CMK (cell line): Measurements from ENCODE around the gene CALML6.
A peak's percentile ranks its signal among the peaks of the same experiment; 100 is the strongest.
"Not testable (repeated sequence)": the region's sequence is repeated elsewhere in the genome, so short reads cannot be mapped to it uniquely, and the experiment has no call there.

Source experiments
- DNase-seq: peaks from one replicate; pipeline ENCODE4 v3.0.0-alpha.2; 2010; ENCODE audit warnings: low read depth

The CALML6 gene, protein sequence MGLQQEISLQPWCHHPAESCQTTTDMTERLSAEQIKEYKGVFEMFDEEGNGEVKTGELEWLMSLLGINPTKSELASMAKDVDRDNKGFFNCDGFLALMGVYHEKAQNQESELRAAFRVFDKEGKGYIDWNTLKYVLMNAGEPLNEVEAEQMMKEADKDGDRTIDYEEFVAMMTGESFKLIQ

DNA sequence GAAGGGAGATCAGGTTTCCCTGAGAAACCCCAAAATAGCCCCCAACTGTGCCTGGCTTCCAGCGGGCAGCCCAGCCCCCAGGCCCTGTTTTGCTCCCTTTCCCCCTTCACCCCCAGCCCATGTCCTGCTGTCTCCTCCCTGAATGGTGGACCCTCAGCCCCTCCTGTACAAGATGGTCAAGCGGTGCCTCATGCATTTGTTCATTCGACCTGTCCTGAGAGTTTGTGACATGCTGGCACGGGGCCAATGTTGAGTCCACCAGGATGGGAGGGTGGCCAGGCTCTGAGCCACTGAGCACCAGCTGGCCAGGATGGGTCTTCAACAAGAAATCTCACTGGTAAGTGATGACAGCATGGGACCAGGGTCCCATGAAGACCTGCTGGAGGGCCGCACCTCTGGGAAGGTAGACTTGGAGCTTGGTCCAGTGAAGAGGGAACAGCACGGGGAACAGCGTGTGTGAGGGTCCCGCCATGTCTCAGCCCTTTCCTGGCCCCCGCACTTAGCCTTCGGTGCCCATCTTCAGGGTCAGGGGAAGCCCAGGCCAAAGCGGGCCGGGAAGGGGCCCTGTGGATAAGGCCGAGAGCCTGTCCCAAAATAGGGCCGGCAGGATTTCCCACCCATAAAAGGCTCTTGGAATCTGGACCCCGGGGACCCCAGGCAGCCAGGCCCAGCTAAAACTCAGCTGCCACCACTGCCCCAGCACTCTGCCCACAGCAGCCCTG lies at the start of gene CALML6:
Gene CALML6 (plus strand): TSS at position 290 of the 722 bp plus-strand sequence. CDS start 21 bp downstream, at position 311.
- DNase-seq: no peak

DNA sequence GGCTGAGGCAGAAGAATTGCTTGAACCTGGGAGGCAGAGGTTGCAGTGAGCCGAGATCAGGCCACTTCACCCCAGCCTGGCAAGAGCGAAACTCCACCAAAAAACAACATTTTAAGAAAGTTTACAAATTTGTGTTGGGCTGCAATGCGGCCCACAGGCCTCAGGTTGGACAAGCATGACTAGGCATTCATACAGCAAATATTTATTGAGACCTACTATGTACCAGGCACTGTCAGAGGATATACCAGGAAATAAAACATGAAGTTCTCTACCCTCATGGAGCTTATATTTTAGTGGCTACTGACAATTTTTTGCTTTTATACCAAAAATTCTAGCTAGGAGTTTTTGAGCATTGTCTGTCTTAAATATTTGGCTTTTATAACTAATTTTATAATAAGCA lies 47.9 kb upstream of the CALML6 start:
- no peak for DNase-seq

DNA sequence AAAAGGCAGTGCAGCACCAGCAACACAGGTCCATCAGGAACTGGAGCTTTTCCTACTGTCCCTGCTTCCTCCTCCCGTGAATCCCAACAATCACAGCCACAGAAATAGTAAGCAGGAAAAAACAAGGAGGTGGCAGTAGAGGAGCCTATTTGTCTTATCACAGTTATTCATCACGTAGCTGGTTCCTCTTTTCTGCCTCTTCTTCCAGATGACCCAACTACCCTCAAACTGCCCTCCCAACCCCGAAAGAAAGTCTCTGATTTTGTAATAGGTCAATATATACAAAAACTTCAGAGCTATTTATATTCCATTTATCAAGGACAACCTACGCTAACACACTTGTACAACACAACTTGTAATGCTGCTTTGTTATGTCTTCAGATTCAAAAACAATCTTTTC lies 45.6 kb upstream of the CALML6 start:
- DNase-seq: no peak

DNA sequence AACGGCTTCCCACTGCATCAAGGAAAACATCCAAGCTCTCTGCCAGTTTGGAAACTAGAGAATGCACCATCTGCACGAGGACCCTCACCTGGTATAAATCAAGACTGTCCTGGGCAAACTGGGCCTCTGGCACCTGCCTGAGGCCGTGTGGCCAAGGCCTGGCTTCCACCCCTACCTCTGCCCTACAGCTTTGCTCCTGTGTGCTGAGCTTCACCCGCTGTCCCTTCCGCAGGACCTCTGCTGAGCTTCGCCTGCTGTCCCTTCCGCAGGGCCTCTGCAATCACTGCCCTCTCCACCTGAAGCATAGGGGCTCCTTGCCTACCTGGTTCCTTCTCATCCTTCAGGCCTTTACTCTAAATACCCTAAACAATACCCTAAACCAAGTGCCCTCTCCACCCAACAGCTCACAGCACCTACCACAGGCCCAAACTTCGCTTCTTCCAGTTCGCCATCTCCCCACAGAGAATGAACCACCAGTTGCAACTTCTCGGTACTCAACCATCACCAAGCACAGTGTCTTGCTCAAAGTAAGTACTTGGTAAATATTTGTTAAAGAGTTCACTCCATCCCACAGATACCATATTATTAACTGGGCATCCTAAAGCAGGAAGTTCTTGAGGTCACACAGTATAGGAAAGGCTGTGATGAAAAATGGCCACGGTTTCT lies 42.6 kb upstream of the CALML6 start:
- no peak for DNase-seq

DNA sequence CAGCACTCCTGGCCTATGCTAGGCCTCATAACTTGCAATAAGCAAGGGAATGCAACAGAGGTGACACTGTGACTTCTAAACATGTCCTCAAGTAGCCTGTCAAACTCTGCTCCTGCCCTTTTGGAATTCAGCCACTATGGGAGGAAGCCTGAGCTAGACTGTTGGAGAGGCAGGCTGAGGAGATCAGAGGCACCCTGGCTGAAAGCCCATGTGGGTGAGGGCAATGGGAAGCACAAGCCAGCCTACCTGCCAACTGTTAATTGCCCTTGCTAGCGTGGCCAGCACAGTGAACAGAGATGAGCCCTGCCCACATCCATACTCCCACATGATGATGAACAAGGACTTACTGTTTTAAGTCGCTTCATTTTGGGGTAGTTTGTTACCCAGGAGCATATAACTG lies 41.9 kb upstream of the CALML6 start:
- no peak for DNase-seq

DNA sequence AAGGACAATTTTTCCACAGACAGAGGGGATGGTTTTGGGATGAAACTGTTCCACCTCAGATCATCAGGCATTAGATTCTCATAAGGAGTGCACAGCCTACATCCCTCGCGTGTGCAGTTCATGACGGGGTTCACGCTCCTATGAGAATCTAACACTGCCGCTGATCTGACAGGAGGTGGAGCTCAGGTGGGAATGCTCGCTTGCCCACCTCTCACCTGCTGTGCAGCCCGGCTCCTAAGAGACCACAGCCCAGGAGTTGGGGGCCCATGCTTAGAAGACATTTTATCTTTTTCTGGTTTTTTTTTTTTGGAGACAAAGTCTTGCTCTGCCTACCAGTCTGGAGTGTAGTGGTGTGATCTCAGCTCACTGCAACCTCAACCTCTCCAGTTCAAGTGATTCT lies 40.2 kb upstream of the CALML6 start:
- DNase-seq: no peak

DNA sequence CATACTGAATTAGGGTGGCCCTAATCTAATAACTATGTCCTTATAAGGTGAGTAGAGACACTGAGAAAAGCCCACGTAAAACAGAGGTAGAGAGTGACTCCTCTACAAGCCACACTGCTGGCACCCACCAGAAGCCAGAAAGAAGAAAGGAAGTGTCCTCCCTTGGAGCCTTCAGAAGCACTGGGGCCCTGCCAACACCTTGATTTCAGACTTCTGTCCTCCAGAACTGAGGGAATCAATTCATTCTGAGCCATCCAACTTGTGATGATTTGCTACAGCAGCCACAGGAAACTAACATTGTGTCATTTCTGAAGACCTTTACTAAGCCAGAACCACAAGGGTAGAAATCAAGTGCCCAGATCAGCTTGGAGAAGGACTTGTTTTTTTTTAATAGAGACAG lies 39.1 kb upstream of the CALML6 start:
- no peak for DNase-seq

DNA sequence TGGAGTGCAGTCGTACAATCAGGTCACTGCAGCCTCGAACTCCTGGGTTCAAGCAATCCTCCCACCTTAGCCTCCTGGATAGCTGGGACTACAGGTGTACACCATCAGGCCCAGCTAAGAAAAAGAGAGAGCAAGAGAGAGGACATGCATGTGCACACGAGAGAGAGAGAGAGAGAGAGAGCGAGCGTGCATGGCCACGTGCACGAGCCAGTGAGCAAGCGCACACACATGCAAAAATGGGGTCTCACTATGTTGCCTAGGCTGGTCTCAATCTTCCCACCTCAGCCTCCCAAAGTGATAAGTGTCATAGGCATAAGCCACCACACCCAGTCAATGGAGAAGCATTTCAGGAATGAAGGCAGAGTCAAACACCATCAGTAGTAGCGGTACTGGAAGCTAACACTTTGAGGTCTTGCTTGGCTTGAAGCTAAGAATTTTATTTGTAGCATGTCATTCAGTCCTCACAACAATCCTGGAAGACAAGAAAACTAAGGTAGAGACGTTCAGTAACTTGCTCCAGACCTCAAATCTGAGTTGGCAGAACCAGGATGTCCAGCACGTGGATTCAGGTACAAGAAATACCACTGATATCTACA lies 38.6 kb upstream of the CALML6 start:
- no peak for DNase-seq

DNA sequence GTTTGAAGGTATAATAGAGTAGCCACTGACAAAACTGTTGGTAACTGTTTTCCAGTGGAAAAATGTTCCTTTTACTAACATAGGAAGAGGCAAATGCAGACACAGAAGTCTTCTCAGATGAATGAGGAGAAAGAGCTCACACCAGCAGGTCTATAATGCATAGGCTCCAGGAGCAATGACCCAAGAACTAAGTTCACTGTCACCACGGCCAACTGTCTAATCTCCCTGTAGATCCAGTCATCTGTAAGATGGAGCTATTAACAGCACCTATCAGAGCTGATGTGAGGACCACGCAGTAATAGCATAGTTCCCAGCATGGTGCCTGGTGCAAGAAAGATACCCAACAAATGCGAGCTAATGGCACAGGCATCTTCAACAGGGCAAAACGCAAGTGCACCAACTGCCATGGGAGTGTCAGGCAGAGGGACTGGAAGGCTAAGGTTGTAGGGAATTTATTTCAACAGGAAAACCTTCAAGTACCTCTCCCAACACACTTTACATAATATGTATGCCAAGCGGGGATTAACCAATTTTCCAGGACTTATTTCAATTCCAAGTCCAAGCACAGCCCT lies 37.1 kb upstream of the CALML6 start:
- DNase-seq: no peak

DNA sequence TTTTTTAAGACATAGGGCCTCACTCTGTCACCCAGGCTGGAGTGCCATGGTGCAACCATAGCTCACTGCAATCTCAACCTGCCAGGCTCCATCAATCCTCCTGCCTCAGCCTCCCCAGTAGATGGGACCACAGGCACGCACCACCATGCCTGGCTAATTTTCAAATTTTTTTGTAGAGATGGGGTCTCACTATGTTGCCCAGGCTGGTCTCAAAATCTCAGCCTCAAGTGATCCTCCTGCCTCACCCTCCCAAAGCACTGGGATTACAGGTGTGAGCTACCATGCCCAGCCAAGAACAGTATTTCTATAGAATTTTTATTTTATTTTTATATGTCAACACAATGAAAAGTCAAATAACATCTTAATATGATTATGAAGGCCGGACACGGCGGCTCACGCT lies 35.1 kb upstream of the CALML6 start:
- DNase-seq: no peak

DNA sequence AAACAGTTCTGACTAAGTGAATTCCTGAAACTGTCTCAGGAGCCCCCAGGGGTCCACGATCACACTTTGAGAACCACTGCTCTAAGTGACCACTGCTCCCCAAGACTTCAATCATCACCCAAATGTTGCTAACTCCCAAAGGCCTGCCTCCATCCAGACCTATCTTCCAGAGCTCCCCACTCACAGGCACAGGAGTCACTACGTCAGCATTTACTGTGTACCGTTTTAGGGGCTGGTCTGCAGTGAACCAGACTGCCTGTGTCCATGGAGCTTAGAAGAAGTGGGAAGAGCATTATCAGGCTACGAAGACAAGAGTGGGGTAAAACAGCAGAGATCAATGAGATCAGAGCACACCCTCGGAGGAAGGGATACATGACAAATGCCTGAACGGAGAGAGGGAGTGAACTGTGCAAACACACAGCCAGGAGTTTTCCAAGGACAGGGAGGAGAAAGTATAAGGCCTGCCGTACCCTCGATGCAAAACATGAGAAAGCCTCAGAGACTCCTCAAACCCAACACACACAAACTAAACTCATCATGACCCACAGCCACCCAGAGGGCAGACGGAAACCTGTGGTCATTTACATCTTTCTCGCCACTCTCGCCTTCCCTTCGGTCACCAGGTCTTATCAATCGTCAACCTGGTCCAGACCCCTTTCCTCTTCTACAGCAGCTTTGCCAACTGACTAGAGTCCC lies 34.3 kb upstream of the CALML6 start:
- no peak for DNase-seq

DNA sequence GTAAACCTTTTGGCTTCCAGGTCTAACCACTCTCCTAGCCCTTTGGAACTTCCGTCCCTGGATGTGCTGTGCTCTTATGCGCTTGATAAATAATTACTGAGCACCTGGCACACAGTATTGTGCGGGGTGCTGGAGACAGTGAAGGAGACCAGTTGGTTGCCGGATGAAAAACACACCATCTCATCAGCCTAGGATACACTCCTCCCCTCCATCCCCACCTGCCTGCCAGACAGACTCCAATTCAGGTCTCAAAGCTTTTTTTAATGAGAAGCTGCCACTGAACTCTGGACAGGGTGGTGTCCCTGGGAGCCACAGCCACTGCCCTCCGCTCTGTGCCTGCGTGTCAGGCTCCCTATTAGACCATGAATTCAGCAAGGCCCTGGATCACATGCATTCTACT lies 33.3 kb upstream of the CALML6 start:
- no peak for DNase-seq

DNA sequence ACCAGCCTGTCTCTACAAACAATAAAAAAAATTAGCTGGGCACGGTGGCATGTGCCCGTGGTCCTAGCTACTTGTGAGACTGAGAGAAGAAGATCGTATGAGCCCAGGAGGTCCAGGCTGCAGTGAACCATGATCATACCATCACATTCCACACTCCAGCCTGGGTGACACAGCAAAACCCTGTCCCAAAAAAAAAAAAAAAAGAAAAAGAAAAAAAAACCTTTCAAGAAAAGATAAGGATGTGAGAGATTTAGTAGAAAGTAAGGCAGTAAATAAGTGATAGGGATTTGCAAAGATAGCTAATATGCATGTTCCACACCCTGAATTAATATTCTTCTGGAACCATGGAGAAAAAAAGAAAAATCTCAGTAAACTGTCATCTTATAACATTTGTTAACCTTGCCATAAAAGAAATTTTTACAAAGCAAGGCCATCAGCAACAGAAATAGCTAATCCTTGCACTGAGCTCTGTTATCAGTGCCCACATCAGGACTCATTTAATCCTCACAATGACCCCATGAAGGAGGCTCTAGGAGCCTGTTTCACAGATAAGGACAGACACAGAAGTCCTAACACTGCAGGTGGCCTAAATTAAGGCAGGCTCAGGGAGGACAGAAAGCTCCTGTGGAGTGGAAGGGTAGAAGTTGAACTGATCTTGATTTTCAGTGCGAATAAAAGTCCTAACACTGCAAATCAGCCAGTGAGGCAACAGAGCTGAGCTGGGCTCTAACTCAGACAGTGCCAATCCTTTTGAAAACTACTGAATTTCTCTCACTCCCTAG lies 31.8 kb upstream of the CALML6 start:
- peak; percentile 49 for DNase-seq

DNA sequence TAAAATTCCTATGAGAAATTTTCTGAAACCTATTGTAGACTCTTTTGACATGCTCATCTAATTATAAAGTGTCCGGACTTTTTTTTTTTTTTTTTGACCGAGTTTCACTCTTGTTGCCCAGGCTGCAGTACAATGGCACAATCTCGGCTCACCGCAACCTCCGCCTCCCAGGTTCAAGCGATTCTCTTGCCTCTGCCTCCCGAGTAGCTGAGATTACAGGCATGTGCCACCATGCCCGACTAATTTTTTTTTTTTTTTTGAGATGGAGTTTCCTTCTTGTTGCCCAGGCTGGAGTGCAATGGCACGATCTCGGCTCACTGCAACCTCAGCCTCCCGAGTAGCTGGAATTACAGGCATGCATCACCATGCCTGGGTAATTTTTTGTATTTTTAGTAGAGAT lies 31.2 kb upstream of the CALML6 start:
- DNase-seq: not testable (repeated sequence)

DNA sequence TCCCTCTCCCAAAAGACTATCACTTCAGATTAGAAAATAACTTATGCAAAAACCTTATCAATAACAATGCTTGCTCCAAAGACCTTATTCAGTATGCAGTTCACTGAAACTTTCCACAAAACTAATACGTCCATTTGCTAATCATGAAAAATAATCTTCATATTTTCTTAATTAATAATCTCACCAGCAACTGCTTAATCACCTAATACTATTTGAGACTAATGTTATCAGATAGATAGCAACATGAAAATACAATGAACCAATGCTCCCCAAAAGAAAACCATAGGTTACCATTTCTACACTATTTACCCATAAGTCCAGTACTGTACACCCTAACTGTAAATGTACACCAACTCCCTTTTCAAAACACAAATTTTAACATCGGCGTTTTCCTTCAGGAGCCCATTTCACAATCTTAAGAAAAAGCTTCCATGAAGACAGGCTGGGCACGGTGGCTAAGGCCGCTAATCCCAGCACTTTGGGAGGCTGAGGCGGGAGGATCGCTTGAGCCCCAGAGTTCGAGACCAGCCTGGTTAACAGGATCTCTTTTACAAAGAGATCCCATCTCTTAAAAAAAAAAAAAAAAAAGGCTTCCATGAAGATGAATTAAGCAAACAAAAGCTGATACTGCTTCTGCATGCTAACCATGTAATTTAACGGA lies 25.8 kb upstream of the CALML6 start:
- no peak for DNase-seq

DNA sequence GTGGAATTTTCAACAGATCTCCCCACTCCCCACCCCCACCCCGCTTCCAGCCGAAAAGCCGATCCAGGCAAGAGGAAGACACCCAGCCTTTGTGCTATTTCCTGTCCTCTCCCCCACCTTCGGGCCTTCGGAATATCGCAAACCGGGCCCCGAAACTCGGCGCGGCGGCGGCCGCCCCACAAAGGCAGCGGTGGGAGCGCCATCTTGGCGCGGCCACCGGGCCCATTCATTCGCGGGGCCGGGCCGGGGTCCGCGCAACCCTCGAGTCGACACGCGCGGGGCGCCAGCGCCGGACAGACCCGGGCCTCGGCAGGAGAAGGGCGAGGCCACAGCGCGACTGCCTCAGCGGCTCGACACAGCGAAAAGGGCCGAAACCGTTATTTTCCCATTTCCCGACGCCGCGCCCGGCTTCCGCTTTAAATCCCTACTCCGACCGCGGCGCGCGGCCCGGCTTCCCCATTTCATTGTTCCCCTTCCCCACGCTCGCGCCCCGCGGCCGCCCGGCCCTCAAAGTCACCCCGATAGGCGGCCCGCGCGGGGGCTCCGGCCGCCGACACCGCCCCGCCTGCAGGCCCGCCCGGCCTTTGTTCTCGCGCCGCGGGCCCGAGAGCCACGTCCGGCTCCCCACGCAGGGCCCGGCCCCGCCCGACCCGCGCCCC lies 25.1 kb upstream of the CALML6 start:
- no peak for DNase-seq

DNA sequence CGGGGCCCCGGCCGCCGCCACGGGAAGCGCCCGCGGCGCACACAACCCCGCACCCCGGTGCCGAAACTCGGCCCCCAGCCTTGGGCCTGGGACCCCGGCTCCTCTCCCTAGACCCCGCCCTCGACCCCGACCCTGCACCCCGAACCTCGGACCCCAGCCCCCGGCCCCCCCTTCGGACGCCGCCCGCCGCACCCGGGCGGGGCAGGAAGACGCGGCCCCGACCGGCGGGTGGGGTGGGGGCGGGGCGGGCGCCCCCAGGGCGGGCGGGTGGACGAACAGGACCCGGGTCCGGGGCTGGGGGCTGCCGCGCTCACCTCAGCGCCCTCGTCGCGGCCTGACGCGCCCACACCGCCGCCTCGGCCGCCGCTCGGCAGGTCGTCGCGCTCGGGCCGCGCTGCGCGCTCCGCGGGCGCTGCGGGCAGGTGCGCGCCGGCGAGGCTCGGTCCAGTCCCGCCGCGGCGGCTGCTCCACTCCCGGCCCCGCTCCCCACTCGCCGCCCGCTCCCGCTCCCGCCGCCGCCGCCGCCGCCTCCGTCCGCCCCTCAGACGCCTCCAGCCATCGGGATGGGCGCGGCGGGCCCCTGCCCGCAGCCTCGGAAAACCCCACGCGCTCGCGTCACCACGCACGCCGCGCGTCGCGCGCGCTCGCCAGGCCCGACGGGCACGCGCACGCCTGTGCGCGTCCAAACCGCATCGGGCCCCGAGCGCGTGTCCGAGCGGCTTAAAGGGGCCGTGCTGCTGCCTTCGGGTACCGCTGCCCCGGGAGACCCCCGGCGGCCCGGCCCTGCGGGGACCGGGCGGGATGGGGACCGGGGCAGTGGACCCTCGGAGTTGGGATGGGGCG lies 24.3 kb upstream of the CALML6 start, which contains the start of gene GNB1:
Gene GNB1 (minus strand): TSS at position 582 of the 843 bp plus-strand sequence. CDS start 65,634 bp downstream, outside the sequence.
- peak; percentile 91 for DNase-seq

DNA sequence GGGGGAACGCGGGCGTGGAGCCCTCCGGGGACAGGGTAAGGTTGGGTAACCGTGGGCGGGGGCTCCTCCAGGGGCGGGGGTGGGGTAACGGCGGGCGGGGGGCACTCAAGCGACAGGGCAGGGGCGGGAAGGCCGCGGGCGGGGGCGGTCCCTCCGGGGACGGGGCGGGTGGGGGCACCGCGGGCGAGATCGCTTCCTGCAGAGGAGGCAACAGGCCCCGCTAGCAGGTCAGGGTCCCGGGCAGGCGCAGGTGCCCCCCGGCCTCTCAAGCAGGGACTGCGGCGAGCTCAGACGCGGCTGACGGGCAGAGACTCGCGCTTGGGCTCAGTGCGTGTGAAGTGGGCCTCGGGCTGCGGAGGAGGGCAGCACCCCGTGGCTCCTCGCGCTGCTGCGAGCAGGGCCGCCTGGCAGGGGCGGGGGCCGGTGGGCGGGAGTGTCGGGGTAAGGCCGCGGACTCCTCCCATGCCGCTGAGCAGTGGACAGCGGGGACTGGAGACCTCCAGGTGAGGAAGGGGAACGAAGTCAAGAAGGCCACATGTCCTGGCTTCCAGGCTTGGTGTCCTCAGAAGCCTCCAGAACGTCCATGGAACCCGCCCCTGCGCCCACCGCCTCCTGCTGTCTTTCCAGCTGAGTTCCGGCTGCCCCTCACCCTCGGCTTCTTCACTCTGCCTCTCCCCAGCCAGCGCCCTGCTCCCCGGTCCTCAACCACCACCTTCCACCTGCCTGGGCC lies 23.5 kb upstream of the CALML6 start:
- DNase-seq: peak; percentile 70
